HL-60/S4 (cell line): ENCODE measurements around the gene CRK.

Experiments
- in situ Hi-C: fragments of 300-500 bp; cut with MboI; formaldehyde crosslinking; loops from 2 replicates; pipeline ENCODE4 v1.14.3; 2022; ENCODE audit warnings: low sequenced_read_pairs

Gene CRK

GRCh38 chr17:1486802-1487695 lies 31.0 kb upstream of the CRK start:
- in situ Hi-C loops, result no loop called here

- in situ Hi-C loops, result no loop called here
Observed at GRCh38 chr17:1485423-1486376, 29.7 kb upstream of the CRK start.

GRCh38 chr17:1484676-1485422 lies 28.8 kb upstream of the CRK start:
- in situ Hi-C loops, result no loop called here

- in situ Hi-C loops, result no loop called here
Observed at GRCh38 chr17:1484060-1484535, 28.1 kb upstream of the CRK start.

GRCh38 chr17:1482680-1483079 lies 26.6 kb upstream of the CRK start:
- in situ Hi-C loops, result no loop called here

GRCh38 chr17:1481736-1482135 lies 25.7 kb upstream of the CRK start:
- in situ Hi-C loops, result no loop called here

GRCh38 chr17:1480747-1481465 lies 24.9 kb upstream of the CRK start:
- in situ Hi-C loops, result no loop called here

GRCh38 chr17:1478418-1478817 lies 22.4 kb upstream of the CRK start:
- in situ Hi-C loops, result no loop called here

- in situ Hi-C loops, result no loop called here
Observed at GRCh38 chr17:1475321-1475854, 19.4 kb upstream of the CRK start.

GRCh38 chr17:1474402-1475189 lies 18.6 kb upstream of the CRK start:
- in situ Hi-C loops, result no loop called here

- in situ Hi-C loops, result no loop called here
Observed at GRCh38 chr17:1473841-1474240, 17.8 kb upstream of the CRK start.

- in situ Hi-C loops, result no loop called here
Observed at GRCh38 chr17:1473170-1473569, 17.1 kb upstream of the CRK start.

- in situ Hi-C loops, result no loop called here
Observed at GRCh38 chr17:1471911-1472821, 16.1 kb upstream of the CRK start.

- in situ Hi-C loops, result no loop called here
Observed at GRCh38 chr17:1471490-1471889, 15.5 kb upstream of the CRK start.

GRCh38 chr17:1470755-1471462 lies 14.9 kb upstream of the CRK start:
- in situ Hi-C loops, result no loop called here

GRCh38 chr17:1470071-1470754 lies 14.2 kb upstream of the CRK start:
- in situ Hi-C loops, result no loop called here
